Lung (tissue), 12 donors: Measurements from ENCODE around the gene TBC1D8. TPM values are rescaled to one million over a fixed set of nuclear protein-coding genes. Genes with fewer than 3 reads are reported as not detected.

Source experiments
- ATAC-seq: fragments of 200-7000 bp; cut with Tn5 transposase; one replicate; pipeline ENCODE4 v1.9.1; 2020; ENCODE audit warnings: moderate number of reproducible peaks; ENCODE audit not compliant: insufficient read depth, low FRiP score
- DNase-seq, 3 donors: peaks; one replicate each; pipeline ENCODE4 v3.0.0-alpha.2; 2013 to 2017
- H3K27ac ChIP-seq, 2 donors: one replicate each; pipeline ENCODE4 v1.5.1; 2013; ENCODE audit warnings: mild to moderate bottlenecking in 2 of 2, moderate library complexity in 2 of 2, control low read depth in 1 of 2, inconsistent platforms in 1 of 2, low read depth in 1 of 2, low read length in 1 of 2
- H3K27me3 ChIP-seq, 3 donors: one replicate each; pipeline ENCODE4 v1.5.1; 2013; ENCODE audit warnings: low read length in 2 of 3; ENCODE audit not compliant: control insufficient read depth in 3 of 3, insufficient read depth in 3 of 3
- H3K36me3 ChIP-seq, 4 donors: one replicate each; pipeline ENCODE4 v1.5.1; 2013; ENCODE audit warnings: low read length in 4 of 4, mild to moderate bottlenecking in 1 of 4, moderate library complexity in 1 of 4; ENCODE audit not compliant: control insufficient read depth in 4 of 4, insufficient read depth in 4 of 4
- H3K4me1 ChIP-seq, 5 donors: one replicate each; pipeline ENCODE4 v1.5.1; 2013; ENCODE audit warnings: low read length in 5 of 5, mild to moderate bottlenecking in 2 of 5, moderate library complexity in 1 of 5; ENCODE audit not compliant: control insufficient read depth in 5 of 5, insufficient read depth in 5 of 5
- H3K4me3 ChIP-seq: one replicate; pipeline ENCODE4 v1.5.1; 2013; ENCODE audit warnings: mild to moderate bottlenecking, control low read depth, moderate library complexity
- H3K9ac ChIP-seq, 2 donors: one replicate each; pipeline ENCODE4 v1.5.1; 2013; ENCODE audit warnings: low read length in 2 of 2, control low read depth in 1 of 2; ENCODE audit not compliant: insufficient read depth in 1 of 2
- H3K9me3 ChIP-seq, 4 donors: one replicate each; pipeline ENCODE4 v1.5.1; 2013; ENCODE audit warnings: low read length in 3 of 4, mild to moderate bottlenecking in 1 of 4, moderate library complexity in 1 of 4; ENCODE audit not compliant: control insufficient read depth in 4 of 4, insufficient read depth in 3 of 4
- CTCF ChIP-seq: IDR thresholded peaks from 2 replicates; pipeline ENCODE4 v1.5.1; 2012; ENCODE audit warnings: mild to moderate bottlenecking; ENCODE audit errors: control extremely low read depth, extremely low read depth
- WGBS, 2 donors: extraction: QIAGEN DNeasy Blood & Tissue Kit; methylation state at CpG; one replicate each; pipeline ENCODE4 v1.1.7; 2013; 5-methylcytosine and 5-hydroxymethylcytosine counted together
- polyA plus RNA-seq, 2 donors: library from polyadenylated mRNA; stranded (reverse); fragments of 200-250 nt; gene quantifications; one replicate each; pipeline ENCODE4 v1.2.1, GENCODE V29; 2013
- total RNA-seq, 2 donors: library from RNA; depleted of rRNA in 1 of 2; stranded (reverse); fragments of >200 nt in 1 of 2; gene quantifications; one replicate each; pipeline ENCODE4 v1.2.1, GENCODE V29; 2014 to 2021
- donor health status: control.
- donor health status: control.
- donor health status: Bipolar disorder and iron deficiency.
- donor health status: healthy.
- donor health status: DM: yes; HTN: yes; CAD: no.

Gene TBC1D8
- total and polyA plus RNA-seq, 4 donors: 15.8 to 40.7 (median 29.7) TPM

GRCh38 chr2:101089942-101090799 is 61.0 kb downstream of the TBC1D8 start:
- no peak for ATAC-seq
- Histone ChIP-seq H3K9ac (no peak overlapping the region), H3K36me3 (peaks cover 0 to 9% (median 0%) of the 10 kb centered on the region in 4 donors), H3K9me3 (no peaks in the 10 kb centered on the region), H3K27ac (no peak overlapping the region), H3K4me1 (peaks cover 0 to 9% (median 0%) of the 10 kb centered on the region in 5 donors), H3K27me3 (no peaks in the 10 kb centered on the region), H3K4me3 (no peak overlapping the region)
- 86 to 91% methylated on average over 12 of the region's 12 CpGs for WGBS, 2 donors
- no peak for TF ChIP-seq CTCF
- DNase-seq: no peak

- Histone ChIP-seq H3K36me3 (peaks cover 0 to 9% (median 0%) of the 10 kb centered on the region in 4 donors), H3K27me3 (no peaks in the 10 kb centered on the region), H3K4me3 (no peak overlapping the region), H3K27ac (no peak overlapping the region), H3K9me3 (no peaks in the 10 kb centered on the region), H3K4me1 (peaks cover 0 to 9% (median 0%) of the 10 kb centered on the region in 5 donors), H3K9ac (no peak overlapping the region)
- TF ChIP-seq CTCF: no peak
- ATAC-seq: no peak
- no peak for DNase-seq
- WGBS, 2 donors: 96 to 97% methylated on average over 1 of the region's 1 CpG
These were observed 61.8 kb downstream of the TBC1D8 start for GRCh38 chr2:101089419-101089818.

- H3K36me3 ChIP-seq: peaks cover 0 to 15% (median 0%) of the 10 kb centered on the region in 4 donors
- H3K27ac ChIP-seq: no peak overlapping the region
- DNase-seq (no peak), ATAC-seq (no peak)
- no peaks in the 10 kb centered on the region for H3K9me3 ChIP-seq
- TF ChIP-seq CTCF: no peak
- no peak overlapping the region for H3K4me3 ChIP-seq
- H3K9ac ChIP-seq: no peak overlapping the region
- H3K27me3 ChIP-seq: no peaks in the 10 kb centered on the region
- peaks cover 0 to 11% (median 0%) of the 10 kb centered on the region in 5 donors for H3K4me1 ChIP-seq
These were observed 63.5 kb downstream of the TBC1D8 start for GRCh38 chr2:101087638-101088037.
